ENCODE results near the gene TSHZ2. TPM values are rescaled to one million over a fixed set of nuclear protein-coding genes. Genes with fewer than 3 reads are reported as not detected.
A peak's percentile ranks its signal among the peaks of the same experiment; 100 is the strongest.

Gene TSHZ2
- total RNA-seq, 4 donors from 2014 or later = 10.3 to 15.0 (median 12.9) TPM

DNA sequence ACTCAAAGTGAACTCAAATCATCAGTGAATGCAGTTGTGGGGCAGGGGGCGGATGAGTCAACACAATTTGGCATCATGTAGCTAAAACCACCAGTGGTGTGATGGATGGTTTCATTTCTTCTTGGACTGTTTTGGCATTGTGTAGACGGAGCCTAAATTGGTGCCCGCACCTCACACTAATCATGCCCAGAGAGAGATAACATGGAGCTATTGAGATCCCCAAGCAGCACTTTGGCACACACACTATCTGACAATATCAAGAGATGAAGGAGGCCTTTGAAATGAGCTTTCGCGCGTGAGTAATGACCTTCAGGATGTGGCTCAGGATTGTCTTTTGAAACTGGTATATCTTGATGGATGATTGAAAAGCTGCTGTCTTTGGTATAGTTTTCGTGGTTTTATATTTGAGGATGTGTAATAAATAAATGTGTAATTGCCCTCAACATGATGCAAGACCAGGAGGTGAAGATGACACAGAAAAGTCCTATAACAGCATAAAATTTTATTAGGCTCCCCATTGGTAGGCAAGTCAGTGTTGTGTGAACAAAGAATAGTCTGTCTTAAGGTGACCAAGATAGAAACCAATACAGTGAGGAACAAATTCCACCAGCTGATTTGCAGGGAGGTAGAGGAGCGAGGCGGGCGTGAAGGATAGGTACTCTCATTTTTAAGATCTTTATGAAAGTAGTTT, 174.2 kb downstream of the TSHZ2 start:
- Histone ChIP-seq H3K27me3 (peaks cover 0 to 3% (median 0%) of the 10 kb centered on the region in 4 donors), H3K36me3 (no peaks in the 10 kb centered on the region), H3K4me1 (peaks cover 0 to 14% (median 6%) of the 10 kb centered on the region in 4 donors), H3K4me3 (no peak overlapping the region), H3K27ac (replicated peaks in 1 of 4) (no peak overlapping the region), H3K9me3 (no peaks in the 10 kb centered on the region)
- intact Hi-C loops (cut with DNase I) = no loop called here
- DNase-seq (ENCODE audit: extremely low spot score) = no peak
- TF ChIP-seq POLR2A (IDR thresholded peaks at IDR 0.05; ENCODE audit: low read depth) = no peak
- no peak for TF ChIP-seq CTCF (IDR thresholded peaks at IDR 0.05)
- no peak for TF ChIP-seq POLR2AphosphoS5 (IDR thresholded peaks at IDR 0.05)
- no peak for TF ChIP-seq EP300 (IDR thresholded peaks at IDR 0.05)
- 86% methylated on average over 10 of the region's 10 CpGs for WGBS

GRCh38 chr20:53148771-53149147, 176.6 kb downstream of the TSHZ2 start:
- peaks cover 0 to 14% (median 6%) of the 10 kb centered on the region in 4 donors for H3K4me1 ChIP-seq
- TF ChIP-seq CTCF (IDR thresholded peaks at IDR 0.05) (no peak), POLR2A (IDR thresholded peaks at IDR 0.05; ENCODE audit: low read depth) (no peak), POLR2AphosphoS5 (IDR thresholded peaks at IDR 0.05) (no peak)
- H3K9me3 ChIP-seq = no peaks in the 10 kb centered on the region
- no peak overlapping the region for H3K27ac ChIP-seq (replicated peaks in 1 of 4)
- no peak overlapping the region for H3K4me3 ChIP-seq
- no peak for DNase-seq (ENCODE audit: extremely low spot score)
- 49% methylated on average over 3 of the region's 3 CpGs for WGBS
- intact Hi-C loops (cut with DNase I) = no loop called here
- no peaks in the 10 kb centered on the region for H3K27me3 ChIP-seq
- H3K36me3 ChIP-seq = no peaks in the 10 kb centered on the region

GRCh38 chr20:53149148-53149889, 177.2 kb downstream of the TSHZ2 start:
- Histone ChIP-seq H3K4me3 (no peak overlapping the region), H3K36me3 (no peaks in the 10 kb centered on the region), H3K27ac (replicated peaks in 1 of 4) (peak overlapping the region in 1 of 4 donors; percentile 42), H3K9me3 (no peaks in the 10 kb centered on the region), H3K27me3 (no peaks in the 10 kb centered on the region), H3K4me1 (peaks cover 0 to 14% (median 6%) of the 10 kb centered on the region in 4 donors)
- intact Hi-C loops (cut with DNase I) = no loop called here
- no peak for DNase-seq (ENCODE audit: extremely low spot score)
- 30% methylated on average over 7 of the region's 7 CpGs for WGBS
- no peak for TF ChIP-seq EP300 (IDR thresholded peaks at IDR 0.05)
- no peak for TF ChIP-seq POLR2AphosphoS5 (IDR thresholded peaks at IDR 0.05)
- no peak for TF ChIP-seq CTCF (IDR thresholded peaks at IDR 0.05)
- no peak for TF ChIP-seq POLR2A (IDR thresholded peaks at IDR 0.05; ENCODE audit: low read depth)

DNA sequence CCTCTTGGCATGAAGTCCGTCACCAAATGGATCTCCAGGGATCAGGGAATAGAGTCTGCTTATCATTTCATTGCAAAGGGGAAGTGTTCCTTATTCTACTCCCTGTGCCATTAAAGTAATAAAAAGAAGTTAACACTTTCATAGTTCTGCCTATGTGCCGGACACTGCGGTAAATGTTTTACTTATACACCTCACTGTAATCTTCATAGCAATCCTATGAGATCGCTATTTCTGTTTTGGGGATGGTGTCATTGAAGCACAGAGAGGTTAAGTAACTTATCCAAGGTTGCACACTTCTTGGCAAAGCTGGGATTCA, 177.7 kb downstream of the TSHZ2 start:
- Histone ChIP-seq H3K9me3 (no peaks in the 10 kb centered on the region), H3K36me3 (no peaks in the 10 kb centered on the region), H3K4me1 (peaks cover 0 to 14% (median 6%) of the 10 kb centered on the region in 4 donors), H3K27me3 (no peaks in the 10 kb centered on the region), H3K4me3 (no peak overlapping the region), H3K27ac (replicated peaks in 1 of 4) (no peak overlapping the region)
- DNase-seq (ENCODE audit: extremely low spot score) = no peak
- WGBS = 59% methylated on average over 4 of the region's 4 CpGs
- TF ChIP-seq POLR2A (IDR thresholded peaks at IDR 0.05; ENCODE audit: low read depth) (no peak), EP300 (IDR thresholded peaks at IDR 0.05) (no peak), POLR2AphosphoS5 (IDR thresholded peaks at IDR 0.05) (no peak)
- intact Hi-C loops (cut with DNase I) = no loop called here

- Histone ChIP-seq H3K4me1 (peaks cover 0 to 14% (median 6%) of the 10 kb centered on the region in 4 donors), H3K27me3 (no peaks in the 10 kb centered on the region), H3K27ac (replicated peaks in 1 of 4) (no peak overlapping the region), H3K36me3 (no peaks in the 10 kb centered on the region), H3K4me3 (no peak overlapping the region), H3K9me3 (no peaks in the 10 kb centered on the region)
- DNase-seq (ENCODE audit: extremely low spot score) = no peak
- TF ChIP-seq POLR2AphosphoS5 (IDR thresholded peaks at IDR 0.05) (no peak), EP300 (IDR thresholded peaks at IDR 0.05) (no peak), CTCF (IDR thresholded peaks at IDR 0.05) (no peak), POLR2A (IDR thresholded peaks at IDR 0.05; ENCODE audit: low read depth) (no peak)
- intact Hi-C loops (cut with DNase I) = no loop called here
- WGBS = 81% methylated on average over 1 of the region's 1 CpG
These were observed 178.4 kb downstream of the TSHZ2 start for GRCh38 chr20:53150532-53150931.

All from esophagus muscularis mucosa (tissue), 4 donors.